Erythroblast (primary cell): ENCODE results near the gene TMEM51.

Source experiments
- GATA1 ChIP-seq: IDR thresholded peaks from 2 replicates; pipeline ENCODE4 v1.6.1; 2011; ENCODE audit warnings: low read depth, mild to moderate bottlenecking, control low read depth, low read length, moderate library complexity
- POLR2A ChIP-seq: IDR thresholded peaks from 2 replicates; pipeline ENCODE4 v1.6.1; 2011; ENCODE audit warnings: mild to moderate bottlenecking, low read length

DNA sequence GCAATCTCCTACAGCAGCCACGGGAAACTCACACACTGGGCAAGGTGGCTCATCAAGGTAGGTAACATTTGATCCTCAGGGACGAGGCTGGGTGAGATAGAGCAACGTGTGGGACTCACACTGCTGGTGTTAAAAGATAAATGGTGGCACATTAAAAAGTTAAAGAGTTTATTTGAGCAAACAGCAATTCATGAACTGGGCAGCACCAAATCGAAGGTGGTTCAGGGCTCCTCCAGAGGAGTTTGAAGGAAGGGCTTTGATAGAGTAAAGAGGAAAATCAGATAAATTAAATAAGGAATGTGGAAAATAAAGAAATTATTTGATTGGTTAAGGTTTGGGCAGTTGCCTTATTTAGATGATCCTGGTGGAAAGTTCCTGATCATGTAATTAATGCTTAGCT lies 23.6 kb upstream of the TMEM51 start:
- TF ChIP-seq POLR2A (no peak), GATA1 (no peak)
